ENCODE data around the gene CELA2B. TPM values are rescaled to one million over a fixed set of nuclear protein-coding genes. Genes with fewer than 3 reads are reported as not detected.
"Not testable (repeated sequence)": the region's sequence is repeated elsewhere in the genome, so short reads cannot be mapped to it uniquely, and the experiment has no call there.

CELA2B gene
- total RNA-seq, 1 donor from 2014 or later, result not detected

DNA sequence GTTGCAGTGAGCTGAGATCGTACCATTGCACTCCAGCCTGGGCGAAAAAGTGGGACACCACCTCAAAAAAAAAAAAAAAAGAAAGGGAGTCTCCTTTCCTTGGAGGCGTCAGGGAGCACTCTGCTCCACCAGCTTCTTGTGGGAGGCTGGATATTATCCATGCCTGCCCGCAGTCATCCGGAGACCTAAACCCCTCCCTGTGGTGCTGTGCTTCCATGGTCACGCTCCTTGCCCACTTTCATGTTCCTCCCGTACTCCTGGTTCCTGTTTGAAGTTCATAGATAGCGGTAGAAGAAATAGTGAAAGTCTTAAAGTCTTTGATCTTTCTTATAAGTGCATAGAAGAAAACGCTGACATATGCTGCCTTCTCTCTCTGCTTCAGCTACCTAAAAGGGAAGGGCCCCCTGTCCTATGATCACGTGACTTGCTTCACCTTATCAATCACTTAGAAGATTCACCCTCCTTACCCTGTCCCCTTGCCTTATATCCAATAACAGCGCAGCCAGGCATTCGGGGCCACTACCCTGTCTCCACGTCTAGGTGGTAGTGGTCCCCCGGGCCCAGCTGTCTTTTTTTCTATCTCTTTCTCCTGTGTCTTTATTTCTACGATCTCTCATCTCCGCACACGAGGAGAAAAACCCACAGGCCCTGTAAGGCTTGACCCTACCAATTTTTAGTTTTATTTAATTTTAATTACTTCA lies 45.5 kb downstream of the CELA2B start:
- not testable (repeated sequence) for H3K27me3 Mint-ChIP-seq (ENCODE audit: insufficient read depth); H3K9me3 Mint-ChIP-seq; DNase-seq (ENCODE audit: low spot score)
- peaks cover 32% of the 10 kb centered on the region for H3K36me3 Mint-ChIP-seq (ENCODE audit: low read depth)
- peaks cover 69% of the 10 kb centered on the region for H3K4me1 Mint-ChIP-seq (ENCODE audit: low read depth)
- intact Hi-C loops (cut with micrococcal nuclease), result loop anchor here (5.0 to 10.0 kb wide), 2 partner anchors 174 to 1913 kb away; partner anchors contain the start of gene RCC2
- peak overlapping the region; percentile 43 for H3K27ac Mint-ChIP-seq
- peak overlapping the region; percentile 29 for H3K4me3 Mint-ChIP-seq

DNA sequence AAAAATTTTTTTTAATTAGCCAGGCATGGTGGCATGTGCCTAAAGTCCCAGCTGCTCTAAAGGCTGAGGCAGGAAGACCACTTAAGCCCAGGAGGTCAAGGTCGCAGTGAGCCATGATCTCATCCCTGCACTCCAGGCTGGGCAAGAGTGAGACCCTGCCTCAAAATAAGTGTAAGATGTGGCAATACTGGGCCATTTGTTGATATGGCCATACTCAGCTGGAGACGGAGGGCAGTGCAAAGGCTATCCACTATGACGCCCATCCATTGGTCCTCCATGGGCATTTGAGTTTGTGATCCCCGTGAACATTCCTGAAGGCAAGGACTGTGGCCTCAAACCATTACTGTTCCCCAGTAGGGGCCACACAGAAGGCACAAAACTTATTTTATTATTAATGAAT lies 46.6 kb downstream of the CELA2B start:
- no peak for DNase-seq (ENCODE audit: low spot score)
- H3K36me3 Mint-ChIP-seq (ENCODE audit: low read depth), result peaks cover 20% of the 10 kb centered on the region
- H3K27me3 Mint-ChIP-seq (ENCODE audit: insufficient read depth), result no peaks in the 10 kb centered on the region
- H3K9me3 Mint-ChIP-seq, result no peaks in the 10 kb centered on the region
- peaks cover 65% of the 10 kb centered on the region for H3K4me1 Mint-ChIP-seq (ENCODE audit: low read depth)
- intact Hi-C loops (cut with micrococcal nuclease), result loop anchor here (5.0 to 10.0 kb wide), 2 partner anchors 175 to 1912 kb away; partner anchors contain the start of gene RCC2
- no peak overlapping the region for H3K27ac Mint-ChIP-seq
- peak overlapping the region; percentile 27 for H3K4me3 Mint-ChIP-seq

DNA sequence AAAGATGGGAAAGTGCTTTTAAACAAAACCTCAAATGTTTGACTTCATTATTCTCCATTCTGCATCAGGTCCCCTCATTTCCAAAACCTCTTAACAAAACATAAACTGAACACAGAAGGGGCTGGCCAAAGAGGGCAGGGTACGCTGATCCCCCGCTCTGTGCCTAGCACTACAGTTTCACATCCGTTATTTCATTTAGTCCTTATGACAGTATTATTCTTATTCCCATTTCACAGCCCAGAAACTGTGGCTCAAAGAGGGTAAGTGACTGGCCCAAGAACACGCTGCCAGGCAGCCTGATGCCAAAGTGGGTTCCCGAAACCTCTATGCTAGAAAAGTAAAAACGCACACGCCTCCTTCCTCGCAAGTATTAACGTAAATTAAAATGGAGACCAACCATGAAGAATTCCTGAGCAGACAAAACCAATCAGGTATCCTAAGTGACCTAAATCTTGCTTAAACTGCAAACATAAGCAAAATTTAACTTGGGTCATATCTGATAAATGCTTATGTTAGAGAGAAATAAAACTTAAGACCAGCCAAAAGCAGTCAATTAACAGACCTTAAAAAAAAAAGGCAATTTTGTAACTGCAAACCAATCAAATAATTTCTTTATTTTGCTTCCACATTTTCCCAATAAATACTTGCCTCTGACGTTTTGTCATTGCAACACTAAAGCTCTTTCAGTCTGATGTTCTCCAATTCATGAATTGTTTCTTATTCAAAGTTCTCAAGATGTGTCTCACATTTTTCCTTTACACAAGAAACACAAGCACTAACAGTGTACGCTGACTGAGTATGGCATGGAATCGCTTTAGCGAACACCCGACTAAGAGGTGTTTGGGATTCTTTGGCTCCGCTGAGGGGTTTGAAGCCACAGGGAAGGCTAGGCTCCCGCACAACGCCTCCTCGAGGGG lies 47.5 kb downstream of the CELA2B start:
- H3K9me3 Mint-ChIP-seq, result no peaks in the 10 kb centered on the region
- peaks cover 12% of the 10 kb centered on the region for H3K36me3 Mint-ChIP-seq (ENCODE audit: low read depth)
- peak overlapping the region; percentile 83 for H3K4me3 Mint-ChIP-seq
- no peaks in the 10 kb centered on the region for H3K27me3 Mint-ChIP-seq (ENCODE audit: insufficient read depth)
- peaks cover 65% of the 10 kb centered on the region for H3K4me1 Mint-ChIP-seq (ENCODE audit: low read depth)
- intact Hi-C loops (cut with micrococcal nuclease), result loop anchor here (1.0 to 10.0 kb wide), 4 partner anchors 114 to 1911 kb away; partner anchors contain the start of genes EFHD2, RCC2 and SZRD1
- H3K27ac Mint-ChIP-seq, result peak overlapping the region; percentile 95
- DNase-seq (ENCODE audit: low spot score), result no peak

DNA sequence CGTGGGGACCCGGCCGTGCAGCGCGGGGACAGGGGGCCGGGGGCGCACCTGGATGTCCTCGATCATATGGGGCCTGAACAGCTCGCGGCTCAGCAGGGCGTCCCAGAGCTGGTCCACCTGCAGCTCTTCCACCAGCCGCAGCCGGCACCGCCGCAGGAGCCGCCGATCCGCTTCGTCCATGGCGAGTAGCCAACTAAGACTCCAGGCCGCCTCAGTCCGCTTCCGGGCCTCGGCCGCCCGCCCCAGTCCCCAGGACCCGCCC lies 48.0 kb downstream of the CELA2B start, which contains the start of gene CASP9:
TSS of gene CASP9 (minus strand) at position 195 of the 262 bp plus-strand sequence. CDS start at position 180, 15 bp downstream.
- H3K4me3 Mint-ChIP-seq, result peak within 1 kb of the TSS; percentile 83
- H3K9me3 Mint-ChIP-seq, result no peaks in the 10 kb centered on the region
- no peak for DNase-seq (ENCODE audit: low spot score)
- peaks cover 66% of the 10 kb centered on the region for H3K4me1 Mint-ChIP-seq (ENCODE audit: low read depth)
- intact Hi-C loops (cut with micrococcal nuclease), result loop anchor here (1.0 to 10.0 kb wide), 4 partner anchors 115 to 1911 kb away; partner anchors contain the start of genes EFHD2, RCC2 and SZRD1
- no peaks in the 10 kb centered on the region for H3K27me3 Mint-ChIP-seq (ENCODE audit: insufficient read depth)
- peaks cover 9% of the 10 kb centered on the region for H3K36me3 Mint-ChIP-seq (ENCODE audit: low read depth)
- peak within 1 kb of the TSS; percentile 95 for H3K27ac Mint-ChIP-seq

DNA sequence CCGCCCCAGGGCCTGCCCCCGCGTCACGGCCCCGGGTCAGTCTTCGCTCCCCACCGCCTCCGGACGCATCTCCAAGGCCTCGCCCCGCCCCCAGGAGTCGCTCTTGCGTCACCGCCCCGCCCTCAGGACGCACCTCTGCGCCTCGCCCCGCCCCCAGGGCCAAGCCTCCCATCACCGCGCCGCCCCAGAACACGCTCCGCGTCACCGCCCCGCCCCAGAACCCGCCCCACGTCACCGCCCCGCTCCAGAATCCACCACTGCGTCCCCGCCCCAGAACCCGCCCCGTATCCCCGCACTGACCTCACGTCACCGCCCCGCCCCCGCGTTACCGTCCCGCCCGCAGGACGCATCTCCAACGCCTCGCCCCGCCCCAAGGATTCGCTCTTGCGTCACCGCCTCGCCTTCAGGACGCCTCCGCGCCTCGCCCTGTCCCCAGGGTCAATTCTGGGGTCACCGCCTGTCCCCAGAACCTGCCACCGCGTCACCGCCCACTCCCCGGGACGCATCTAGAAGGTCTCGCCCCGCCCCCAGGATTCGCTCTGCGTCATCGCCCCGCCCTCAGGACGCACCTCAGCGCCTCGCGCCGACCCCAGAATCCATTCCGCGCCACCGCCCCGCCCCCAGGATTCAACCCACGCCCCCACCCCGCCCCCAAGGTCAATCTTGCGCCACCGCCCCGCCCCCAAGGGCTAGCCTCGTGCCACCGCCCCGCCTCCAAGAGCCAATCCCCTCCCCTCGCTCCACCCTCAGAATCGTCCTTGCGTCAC lies 48.6 kb downstream of the CELA2B start:
- H3K9me3 Mint-ChIP-seq, result no peaks in the 10 kb centered on the region
- peak overlapping the region; percentile 83 for H3K4me3 Mint-ChIP-seq
- peaks cover 65% of the 10 kb centered on the region for H3K4me1 Mint-ChIP-seq (ENCODE audit: low read depth)
- H3K27ac Mint-ChIP-seq, result peak overlapping the region; percentile 95
- H3K36me3 Mint-ChIP-seq (ENCODE audit: low read depth), result peaks cover 7% of the 10 kb centered on the region
- no peaks in the 10 kb centered on the region for H3K27me3 Mint-ChIP-seq (ENCODE audit: insufficient read depth)
- peak; percentile 99 for DNase-seq (ENCODE audit: low spot score)
- intact Hi-C loops (cut with micrococcal nuclease), result loop anchor here (1.0 to 10.0 kb wide), 7 partner anchors 78 to 1910 kb away; partner anchors contain the start of genes EFHD2, RCC2, SDHB and SZRD1

DNA sequence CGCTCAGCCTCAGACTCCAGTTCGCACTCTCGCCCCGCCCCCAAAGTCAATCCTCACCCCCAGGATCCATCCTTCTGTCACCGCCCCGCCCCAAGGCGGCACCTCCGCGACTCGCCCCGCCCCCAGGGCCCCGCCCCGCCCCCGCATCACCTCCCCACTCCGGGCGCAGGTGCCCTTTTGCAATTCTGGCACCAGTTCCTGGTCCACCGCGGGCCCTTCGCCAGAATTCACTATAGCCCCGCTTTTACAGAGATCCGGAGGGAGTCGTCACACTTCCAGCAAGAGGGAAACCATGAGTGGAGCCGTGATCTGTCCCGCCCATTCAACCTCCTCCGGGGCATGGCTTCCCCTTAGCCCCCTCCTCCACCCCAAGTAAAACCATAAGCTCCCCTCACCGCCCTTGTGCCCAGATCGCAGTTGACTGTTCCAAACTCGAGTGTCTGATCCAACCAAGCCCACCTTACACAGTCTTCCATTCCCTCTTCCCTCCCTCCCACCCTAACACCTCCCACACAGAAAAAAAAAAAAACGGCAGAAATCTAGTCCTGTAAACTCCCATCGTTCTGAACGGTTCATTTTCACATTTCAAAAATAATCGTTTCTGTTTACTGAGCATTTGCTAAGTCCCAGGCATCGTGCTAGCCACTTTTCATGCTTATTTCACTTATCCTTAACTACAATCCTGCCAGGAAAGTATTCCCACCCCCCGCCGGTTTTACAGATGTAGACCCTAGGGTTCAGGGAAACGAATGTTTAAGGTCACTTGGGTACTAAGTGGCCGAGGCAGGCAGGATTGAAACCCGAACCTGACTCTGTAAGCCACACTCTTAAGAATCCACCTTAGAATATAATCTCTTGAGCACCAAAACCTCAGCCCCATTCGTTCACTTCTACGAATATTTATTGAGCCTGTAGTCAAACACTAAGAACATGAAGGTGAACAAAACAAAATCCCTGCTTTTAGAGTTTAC lies 49.4 kb downstream of the CELA2B start:
- intact Hi-C loops (cut with micrococcal nuclease), result loop anchor here (1.0 to 10.0 kb wide), 10 partner anchors 59 to 1909 kb away; partner anchors contain the start of genes DDI2, FBXO42, PLEKHM2 and RCC2
- no peaks in the 10 kb centered on the region for H3K9me3 Mint-ChIP-seq
- peaks cover 64% of the 10 kb centered on the region for H3K4me1 Mint-ChIP-seq (ENCODE audit: low read depth)
- peak overlapping the region; percentile 95 for H3K27ac Mint-ChIP-seq
- peaks cover 9% of the 10 kb centered on the region for H3K36me3 Mint-ChIP-seq (ENCODE audit: low read depth)
- no peak for DNase-seq (ENCODE audit: low spot score)
- no peaks in the 10 kb centered on the region for H3K27me3 Mint-ChIP-seq (ENCODE audit: insufficient read depth)
- H3K4me3 Mint-ChIP-seq, result peak overlapping the region; percentile 83

DNA sequence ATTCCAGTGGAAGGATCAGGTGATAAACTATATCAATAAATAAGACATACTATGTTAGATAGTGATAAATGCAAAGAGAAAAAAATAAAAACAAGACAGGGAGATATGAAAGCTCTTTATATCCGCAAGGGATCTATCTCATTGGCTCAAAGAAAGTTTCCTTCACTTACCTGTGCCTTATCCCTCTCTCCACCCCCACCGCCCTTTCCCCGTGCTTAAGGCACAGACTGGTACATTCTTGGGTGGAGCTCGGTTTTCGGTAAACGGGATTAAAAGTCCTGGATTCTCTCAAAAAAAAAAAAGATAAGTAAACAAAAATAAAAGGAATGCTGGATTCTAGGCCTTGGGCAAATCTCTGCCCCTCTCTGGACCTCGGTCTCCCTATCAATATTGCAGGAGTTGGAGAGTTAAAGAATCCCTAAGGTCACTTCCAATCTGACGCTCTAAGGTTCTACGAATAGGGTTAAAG lies 50.2 kb downstream of the CELA2B start:
- DNase-seq (ENCODE audit: low spot score), result no peak
- Mint-ChIP-seq H3K9me3 (no peaks in the 10 kb centered on the region), H3K4me3 (peak overlapping the region; percentile 83), H3K4me1 (ENCODE audit: low read depth) (peaks cover 63% of the 10 kb centered on the region), H3K36me3 (ENCODE audit: low read depth) (peaks cover 13% of the 10 kb centered on the region), H3K27ac (peak overlapping the region; percentile 95), H3K27me3 (ENCODE audit: insufficient read depth) (no peaks in the 10 kb centered on the region)
- intact Hi-C loops (cut with micrococcal nuclease), result loop anchor here (1.0 to 10.0 kb wide), 9 partner anchors 58 to 1909 kb away; partner anchors contain the start of genes DDI2, FBXO42, PLEKHM2 and RCC2

DNA sequence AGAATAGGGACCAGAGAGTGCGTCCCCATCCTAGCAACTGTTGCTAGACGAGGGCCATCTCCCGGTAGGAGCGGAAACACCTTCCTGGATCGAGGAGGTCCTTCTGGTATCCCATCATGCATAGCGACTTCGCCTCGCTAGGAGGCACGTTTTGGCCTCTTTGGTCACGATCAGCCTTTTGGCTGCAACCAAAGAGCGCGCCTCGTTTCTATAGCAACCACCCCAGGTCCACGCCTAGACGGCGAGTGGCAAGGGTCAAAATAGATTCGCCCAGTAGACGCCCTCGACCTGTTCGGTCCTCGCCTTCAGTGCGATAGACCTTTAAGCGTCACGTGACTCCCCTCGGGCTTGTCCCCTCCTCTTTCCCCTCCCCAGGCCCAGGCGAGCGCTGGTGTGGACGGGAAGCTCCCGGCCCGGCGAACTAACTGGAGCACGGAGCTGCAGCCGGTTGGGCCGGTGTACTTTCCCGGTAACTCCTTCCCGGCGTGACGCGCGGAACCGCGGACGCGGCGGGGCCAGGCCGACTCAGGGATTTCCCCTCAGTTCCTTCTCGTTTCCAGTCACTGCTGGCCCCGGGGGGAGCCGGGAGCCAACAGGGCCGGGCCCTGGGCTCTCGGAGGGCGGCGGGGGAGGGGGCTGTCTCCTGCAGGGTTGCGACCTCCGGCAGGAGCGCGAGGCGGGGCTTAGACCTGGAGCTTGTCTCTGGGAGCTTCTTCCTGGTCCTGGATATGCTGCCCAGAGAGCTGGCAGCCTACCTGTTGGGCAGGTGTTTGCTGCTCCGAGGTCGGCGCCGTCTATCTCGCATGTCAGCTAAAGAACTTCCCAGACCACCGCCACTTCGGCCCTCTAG lies 50.8 kb downstream of the CELA2B start, which contains the start of gene DNAJC16:
TSS of gene DNAJC16 (plus strand) at position 359 of the 850 bp plus-strand sequence. CDS start 2,258 bp downstream, outside the sequence.
- peak; percentile 98 for DNase-seq (ENCODE audit: low spot score)
- H3K36me3 Mint-ChIP-seq (ENCODE audit: low read depth), result peaks cover 11% of the 10 kb centered on the region
- intact Hi-C loops (cut with micrococcal nuclease), result loop anchor here (1.0 to 10.0 kb wide), 10 partner anchors 53 to 1908 kb away; partner anchors contain the start of genes DDI2, FBXO42, PLEKHM2 and RCC2
- no peaks in the 10 kb centered on the region for H3K9me3 Mint-ChIP-seq
- H3K27ac Mint-ChIP-seq, result peak within 1 kb of the TSS; percentile 95
- H3K27me3 Mint-ChIP-seq (ENCODE audit: insufficient read depth), result no peaks in the 10 kb centered on the region
- peak within 1 kb of the TSS; percentile 83 for H3K4me3 Mint-ChIP-seq
- H3K4me1 Mint-ChIP-seq (ENCODE audit: low read depth), result peaks cover 57% of the 10 kb centered on the region

DNA sequence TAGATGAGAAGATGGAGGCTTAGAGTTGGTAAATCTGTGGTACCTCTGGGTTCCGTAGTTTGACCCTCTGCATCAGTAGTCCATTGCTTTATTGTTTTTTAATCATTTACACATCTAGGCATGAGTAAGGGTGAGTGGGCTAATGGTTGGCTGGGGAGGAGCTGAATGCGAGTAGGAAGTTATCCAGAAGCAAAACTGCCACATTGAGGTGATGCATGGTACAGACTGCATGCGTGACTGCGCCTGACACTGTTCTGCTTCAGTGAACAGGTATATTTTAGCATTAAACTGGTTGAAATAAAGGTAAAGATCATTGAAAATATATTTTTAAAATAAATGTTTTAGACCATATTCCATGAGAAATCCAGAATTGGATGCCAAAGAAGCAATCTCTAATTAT lies 55.1 kb downstream of the CELA2B start:
- H3K27ac Mint-ChIP-seq, result no peak overlapping the region
- H3K9me3 Mint-ChIP-seq, result no peaks in the 10 kb centered on the region
- no peak for DNase-seq (ENCODE audit: low spot score)
- no peaks in the 10 kb centered on the region for H3K27me3 Mint-ChIP-seq (ENCODE audit: insufficient read depth)
- intact Hi-C loops (cut with micrococcal nuclease), result no loop called here
- peaks cover 26% of the 10 kb centered on the region for H3K4me1 Mint-ChIP-seq (ENCODE audit: low read depth)
- H3K4me3 Mint-ChIP-seq, result no peak overlapping the region
- H3K36me3 Mint-ChIP-seq (ENCODE audit: low read depth), result peaks cover 17% of the 10 kb centered on the region

DNA sequence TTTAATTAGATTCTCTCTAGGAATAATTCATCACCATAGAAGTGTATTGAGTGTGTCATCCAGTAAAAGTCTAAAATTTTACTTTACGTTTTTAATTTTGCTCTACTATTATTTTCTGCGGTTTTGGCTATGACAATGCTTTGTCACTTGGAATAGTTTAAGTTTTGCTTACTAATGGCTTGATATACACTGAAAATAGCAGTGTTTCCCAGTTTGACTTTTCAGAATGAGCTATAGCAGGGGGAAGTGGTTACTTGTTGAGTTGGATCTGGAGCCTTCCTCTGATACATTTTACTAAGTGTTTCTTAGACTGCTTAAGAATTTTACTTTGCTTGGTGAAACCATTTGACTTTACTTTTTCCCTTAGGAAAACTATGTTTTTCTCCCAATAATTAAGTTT lies 55.8 kb downstream of the CELA2B start:
- DNase-seq (ENCODE audit: low spot score), result no peak
- H3K4me1 Mint-ChIP-seq (ENCODE audit: low read depth), result peaks cover 20% of the 10 kb centered on the region
- no peak overlapping the region for H3K27ac Mint-ChIP-seq
- no peak overlapping the region for H3K4me3 Mint-ChIP-seq
- H3K36me3 Mint-ChIP-seq (ENCODE audit: low read depth), result peaks cover 22% of the 10 kb centered on the region
- intact Hi-C loops (cut with micrococcal nuclease), result no loop called here
- no peaks in the 10 kb centered on the region for H3K27me3 Mint-ChIP-seq (ENCODE audit: insufficient read depth)
- H3K9me3 Mint-ChIP-seq, result no peaks in the 10 kb centered on the region
